ENCODE measurements around the gene SPPL2B.

SPPL2B gene

GRCh38 chr19:2353887-2354592 is 25.6 kb downstream of the SPPL2B start:
- DNase-seq (ENCODE audit: low read depth in 1 of 2, low spot score in 1 of 2) = no peak

- DNase-seq (ENCODE audit: low read depth in 1 of 2, low spot score in 1 of 2) = no peak
These were observed 26.2 kb downstream of the SPPL2B start for GRCh38 chr19:2354670-2355069.

GRCh38 chr19:2355168-2356035 is 26.9 kb downstream of the SPPL2B start:
- no peak for DNase-seq (ENCODE audit: low read depth in 1 of 2, low spot score in 1 of 2)

GRCh38 chr19:2356036-2356646 is 27.7 kb downstream of the SPPL2B start:
- DNase-seq (ENCODE audit: low read depth in 1 of 2, low spot score in 1 of 2) = no peak

GRCh38 chr19:2357279-2358206 is 29.1 kb downstream of the SPPL2B start:
- no peak for DNase-seq (ENCODE audit: low read depth in 1 of 2, low spot score in 1 of 2)

GRCh38 chr19:2358548-2359173 is 30.2 kb downstream of the SPPL2B start:
- no peak for DNase-seq (ENCODE audit: low read depth in 1 of 2, low spot score in 1 of 2)

- no peak for DNase-seq (ENCODE audit: low read depth in 1 of 2, low spot score in 1 of 2)
These were observed 31.7 kb downstream of the SPPL2B start, which contains the start of gene TMPRSS9 for GRCh38 chr19:2359992-2360685. TMPRSS9 (plus strand) TSS chr19:2360265; CDS start chr19:2389786, 29,521 bp downstream.

GRCh38 chr19:2360833-2361232 is 32.3 kb downstream of the SPPL2B start:
- no peak for DNase-seq (ENCODE audit: low read depth in 1 of 2, low spot score in 1 of 2)

- DNase-seq (ENCODE audit: low read depth in 1 of 2, low spot score in 1 of 2) = no peak
These were observed 33.0 kb downstream of the SPPL2B start for GRCh38 chr19:2361246-2362045.

GRCh38 chr19:2362046-2362969 is 33.8 kb downstream of the SPPL2B start:
- DNase-seq (ENCODE audit: low read depth in 1 of 2, low spot score in 1 of 2) = no peak

- no peak for DNase-seq (ENCODE audit: low read depth in 1 of 2, low spot score in 1 of 2)
These were observed 34.5 kb downstream of the SPPL2B start for GRCh38 chr19:2362970-2363300.

GRCh38 chr19:2363419-2363818 is 34.9 kb downstream of the SPPL2B start:
- DNase-seq (ENCODE audit: low read depth in 1 of 2, low spot score in 1 of 2) = no peak

GRCh38 chr19:2365201-2365970 is 36.9 kb downstream of the SPPL2B start:
- DNase-seq (ENCODE audit: low read depth in 1 of 2, low spot score in 1 of 2) = no peak

GRCh38 chr19:2371656-2372055 is 43.2 kb downstream of the SPPL2B start:
- DNase-seq (ENCODE audit: low read depth in 1 of 2, low spot score in 1 of 2) = no peak

- DNase-seq (ENCODE audit: low read depth in 1 of 2, low spot score in 1 of 2) = no peak
These were observed 43.7 kb downstream of the SPPL2B start for GRCh38 chr19:2372076-2372612.

- no peak for DNase-seq (ENCODE audit: low read depth in 1 of 2, low spot score in 1 of 2)
These were observed 46.3 kb downstream of the SPPL2B start for GRCh38 chr19:2374808-2375207.

Data from stimulated activated CD4-positive, alpha-beta T cell treated with anti-CD3 and anti-CD28 coated beads, Interleukin-15, amount 100 ng/mL, for 1 hour (primary cell).